WI38 (cell line): ENCODE results near the gene EXOSC1.

Experiments used
- H3K4me3 ChIP-seq: 2 replicates; pipeline ENCODE4 v1.5.1; 2011; ENCODE audit warnings: low read depth, mild to moderate bottlenecking, control low read depth, low read length
- CTCF ChIP-seq: IDR thresholded peaks from 2 replicates; pipeline ENCODE4 v1.5.1; 2012; ENCODE audit warnings: low read depth, mild to moderate bottlenecking, control low read depth, low read length

EXOSC1 gene

GRCh38 chr10:97466755-97467154 lies 20.9 kb upstream of the EXOSC1 start:
- no peak for TF ChIP-seq CTCF
- H3K4me3 ChIP-seq = no peak overlapping the region

GRCh38 chr10:97465982-97466381 lies 20.2 kb upstream of the EXOSC1 start:
- no peak for TF ChIP-seq CTCF
- H3K4me3 ChIP-seq = no peak overlapping the region

DNA sequence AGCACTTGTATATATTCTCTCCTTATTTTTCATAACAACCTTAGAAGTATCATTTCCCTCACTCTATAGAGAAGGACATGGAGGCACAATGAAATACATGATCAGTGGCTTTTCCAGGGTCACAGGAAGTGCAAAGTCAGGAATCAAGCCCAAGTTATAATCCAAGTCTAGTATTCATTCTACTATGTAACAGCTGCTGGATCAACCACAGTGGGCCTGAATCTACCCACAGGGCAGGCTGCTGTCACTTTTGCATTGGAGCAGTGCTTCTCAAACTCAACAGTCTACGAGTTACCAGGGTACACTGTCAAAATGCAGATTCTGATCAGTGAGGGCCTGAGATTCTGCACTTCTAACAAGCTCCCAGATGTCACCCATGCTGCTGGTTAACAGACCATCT lies 18.4 kb upstream of the EXOSC1 start:
- H3K4me3 ChIP-seq = no peak overlapping the region
- no peak for TF ChIP-seq CTCF

DNA sequence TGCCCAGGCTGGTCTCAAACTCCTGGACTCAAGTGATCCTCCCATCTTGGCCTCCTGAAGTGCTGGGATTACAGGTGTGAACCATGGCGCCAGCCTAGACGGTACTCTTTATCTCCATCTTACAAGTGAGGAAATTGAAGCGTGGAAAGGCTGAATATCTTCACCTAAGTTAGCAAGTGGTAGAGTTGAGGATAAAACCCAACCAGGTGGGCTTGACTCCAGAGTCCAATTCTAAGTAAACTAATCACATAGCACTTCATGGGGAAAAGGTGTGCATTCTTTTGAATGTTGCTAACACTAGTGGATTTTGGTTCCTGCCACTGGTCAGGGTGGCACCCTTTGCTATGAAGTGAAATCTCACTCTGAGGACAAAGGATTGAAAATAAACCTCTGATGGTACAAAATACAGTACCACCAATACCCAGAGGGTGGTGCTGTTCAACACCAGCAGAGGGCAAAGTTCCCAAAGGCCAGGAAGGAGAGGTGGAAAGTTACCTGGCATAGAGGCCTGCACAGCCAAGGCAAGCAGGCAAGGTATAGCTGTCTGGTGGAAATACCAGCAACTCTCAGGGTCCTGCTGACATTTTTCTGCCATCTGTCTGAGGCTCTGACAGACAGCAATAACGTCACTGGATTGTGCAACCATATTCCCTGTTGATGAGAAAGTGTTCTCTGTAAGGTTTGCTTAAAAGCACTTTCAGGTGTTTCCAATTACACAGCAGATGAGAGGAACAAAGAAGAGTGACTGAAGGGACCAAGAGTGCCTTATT lies 17.7 kb upstream of the EXOSC1 start:
- TF ChIP-seq CTCF = peak; percentile 82
- no peak overlapping the region for H3K4me3 ChIP-seq

DNA sequence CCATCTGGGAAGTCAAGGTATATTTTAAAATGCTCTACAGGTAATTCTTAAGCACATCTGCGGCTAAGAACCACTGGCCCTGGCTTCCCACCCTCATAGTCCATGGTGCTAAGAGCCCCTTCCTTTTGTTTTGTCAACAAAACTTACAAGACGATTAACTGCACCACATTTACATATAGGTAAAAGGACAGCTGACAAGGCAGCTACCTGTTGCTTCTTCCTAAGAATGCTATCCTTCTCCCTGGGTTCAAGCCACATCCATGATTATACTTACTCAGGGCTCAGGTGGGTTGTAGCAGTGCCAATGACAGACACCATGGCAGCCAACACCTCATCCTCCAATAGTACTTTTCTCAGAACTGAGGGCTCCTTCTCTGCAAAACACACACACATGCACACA lies 16.5 kb upstream of the EXOSC1 start:
- H3K4me3 ChIP-seq = no peak overlapping the region
- TF ChIP-seq CTCF = no peak

- TF ChIP-seq CTCF = no peak
- H3K4me3 ChIP-seq = no peak overlapping the region
Measured at GRCh38 chr10:97459933-97460332, 14.1 kb upstream of the EXOSC1 start.

DNA sequence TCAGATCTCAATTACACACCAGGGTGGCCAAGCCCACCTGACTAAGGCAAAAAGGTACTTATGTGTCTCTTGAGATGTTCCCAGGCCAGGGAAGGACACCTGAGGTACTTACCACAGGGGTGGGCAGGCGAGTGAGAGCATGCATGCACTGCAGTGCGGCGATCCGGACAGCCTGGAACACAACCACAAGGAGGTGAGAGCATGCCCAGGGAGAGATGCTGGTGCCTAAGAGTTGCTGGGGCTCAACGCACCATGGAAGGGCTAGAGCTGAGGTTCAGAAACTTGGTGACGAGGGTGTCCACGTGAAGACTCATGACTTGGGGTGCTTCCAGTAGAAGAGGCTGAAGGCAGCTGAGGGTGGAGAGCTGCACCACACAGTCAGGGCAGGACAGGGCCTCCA lies 13.3 kb upstream of the EXOSC1 start:
- no peak overlapping the region for H3K4me3 ChIP-seq
- TF ChIP-seq CTCF = no peak
